Measurements from ENCODE around the gene DPEP3.

- TF ChIP-seq FOXP2 (optimal IDR thresholded peaks at IDR 0.05; ENCODE audit: borderline replicate concordance, extremely low read depth, extremely low read length, insufficient read depth) (no peak), POLR2AphosphoS5 (IDR thresholded peaks at IDR 0.05; ENCODE audit: low read depth, low read length) (no peak), SIN3A (IDR thresholded peaks at IDR 0.05; ENCODE audit: borderline replicate concordance, insufficient read depth, low read length) (no peak)
These were observed 9.2 kb downstream of the DPEP3 start for GRCh38 chr16:67971111-67971510.
